ENCODE data around the gene ZMIZ1.

The ZMIZ1 gene

DNA sequence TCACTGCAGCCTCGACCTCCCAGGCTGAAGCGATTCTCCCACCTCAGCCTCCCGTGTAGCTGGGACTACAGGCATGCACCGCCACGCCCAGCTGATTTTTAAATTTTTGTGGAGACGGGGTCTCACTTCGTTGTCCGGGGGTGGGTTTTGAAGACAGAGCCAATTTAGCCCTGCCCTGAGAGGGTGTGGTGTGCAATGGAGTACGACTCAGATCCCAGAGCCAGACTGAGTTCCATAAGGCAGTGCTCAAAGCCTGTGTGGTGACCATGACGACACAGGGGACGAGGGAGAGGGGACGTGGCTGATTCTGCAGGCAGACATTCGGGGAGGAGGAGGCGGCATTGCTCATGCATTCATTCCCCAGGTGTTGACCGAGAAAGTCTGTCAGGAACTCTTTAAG is 72.1 kb downstream of the ZMIZ1 start:
- no peak for DNase-seq

DNA sequence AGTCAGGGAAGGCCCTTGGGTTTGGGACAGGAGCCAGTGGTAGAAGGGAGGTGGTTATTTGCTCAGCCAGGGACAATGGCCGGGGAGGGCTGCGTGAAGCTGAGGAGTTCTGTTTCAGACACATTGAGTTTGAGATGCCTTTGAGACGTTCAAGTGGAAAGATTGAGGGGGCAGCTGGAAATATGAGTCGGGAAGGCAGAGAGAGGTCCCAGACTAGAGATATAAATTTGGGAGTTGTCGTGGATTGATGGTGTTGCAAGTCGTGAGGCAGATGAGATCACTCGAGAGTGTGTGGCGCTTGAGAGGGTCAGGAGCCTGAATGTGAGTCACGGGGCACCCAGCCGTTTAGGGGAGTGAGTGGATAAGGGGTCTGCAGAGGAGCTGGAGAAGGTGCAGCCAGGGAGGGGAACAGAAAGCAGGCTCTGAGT is 73.3 kb downstream of the ZMIZ1 start:
- DNase-seq = peak; percentile 67

DNA sequence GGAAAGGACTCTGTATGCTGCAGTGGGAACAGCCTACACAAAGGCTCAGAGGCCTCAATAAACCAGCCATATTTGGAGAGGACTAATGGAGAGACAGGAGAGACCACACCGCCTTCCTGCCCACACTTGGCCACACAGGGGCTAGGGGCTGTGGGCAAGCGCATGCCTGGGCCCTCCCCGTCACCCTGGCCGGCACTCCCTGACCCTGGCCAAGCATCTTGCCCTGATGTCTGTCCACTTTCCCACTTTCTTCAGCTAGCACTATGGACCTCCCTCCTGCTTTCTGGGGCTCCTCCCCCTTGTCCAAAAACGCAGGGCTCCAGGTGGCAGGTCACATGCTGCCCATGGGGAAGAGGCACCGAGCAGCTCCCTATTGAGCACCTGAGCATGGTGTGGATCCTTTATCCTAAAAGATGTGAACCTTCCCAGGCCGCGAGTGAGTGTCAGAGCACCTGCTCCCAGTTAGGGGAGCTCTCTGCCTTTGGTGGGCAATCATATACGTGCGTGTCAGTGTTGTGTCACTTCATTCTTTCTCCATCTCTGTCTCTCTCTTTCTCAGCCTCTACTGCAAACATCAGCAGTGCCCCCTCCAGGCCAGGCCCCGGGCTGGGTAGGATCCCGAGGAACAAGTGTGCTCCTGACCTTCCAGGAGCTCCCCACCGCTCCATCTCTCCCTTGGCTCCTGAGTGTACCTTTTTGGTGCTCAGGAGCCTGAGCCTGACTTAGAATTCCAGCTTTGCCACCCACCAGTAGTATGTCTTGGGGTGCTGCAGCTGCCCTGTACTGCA is 74.0 kb downstream of the ZMIZ1 start:
- DNase-seq = no peak

DNA sequence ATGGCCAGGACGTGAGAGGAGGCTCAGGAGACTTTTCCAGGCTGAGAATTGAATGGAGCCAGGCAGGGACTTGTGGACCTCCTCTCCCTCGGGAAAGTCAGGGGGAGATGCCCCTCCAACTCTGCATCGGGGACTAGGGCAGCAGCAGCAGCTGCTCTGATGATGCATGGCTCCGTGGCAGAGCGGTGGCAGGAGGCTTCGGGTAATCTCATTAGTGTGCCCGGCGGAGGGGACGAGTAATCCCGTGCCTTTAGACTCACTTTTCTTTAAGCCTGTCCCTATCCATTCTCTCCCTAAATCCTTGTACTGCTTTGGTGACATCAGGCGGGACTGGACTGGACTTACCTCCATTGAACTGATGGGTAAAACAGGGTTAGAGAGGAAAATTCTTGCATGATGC is 75.1 kb downstream of the ZMIZ1 start:
- no peak for DNase-seq

DNA sequence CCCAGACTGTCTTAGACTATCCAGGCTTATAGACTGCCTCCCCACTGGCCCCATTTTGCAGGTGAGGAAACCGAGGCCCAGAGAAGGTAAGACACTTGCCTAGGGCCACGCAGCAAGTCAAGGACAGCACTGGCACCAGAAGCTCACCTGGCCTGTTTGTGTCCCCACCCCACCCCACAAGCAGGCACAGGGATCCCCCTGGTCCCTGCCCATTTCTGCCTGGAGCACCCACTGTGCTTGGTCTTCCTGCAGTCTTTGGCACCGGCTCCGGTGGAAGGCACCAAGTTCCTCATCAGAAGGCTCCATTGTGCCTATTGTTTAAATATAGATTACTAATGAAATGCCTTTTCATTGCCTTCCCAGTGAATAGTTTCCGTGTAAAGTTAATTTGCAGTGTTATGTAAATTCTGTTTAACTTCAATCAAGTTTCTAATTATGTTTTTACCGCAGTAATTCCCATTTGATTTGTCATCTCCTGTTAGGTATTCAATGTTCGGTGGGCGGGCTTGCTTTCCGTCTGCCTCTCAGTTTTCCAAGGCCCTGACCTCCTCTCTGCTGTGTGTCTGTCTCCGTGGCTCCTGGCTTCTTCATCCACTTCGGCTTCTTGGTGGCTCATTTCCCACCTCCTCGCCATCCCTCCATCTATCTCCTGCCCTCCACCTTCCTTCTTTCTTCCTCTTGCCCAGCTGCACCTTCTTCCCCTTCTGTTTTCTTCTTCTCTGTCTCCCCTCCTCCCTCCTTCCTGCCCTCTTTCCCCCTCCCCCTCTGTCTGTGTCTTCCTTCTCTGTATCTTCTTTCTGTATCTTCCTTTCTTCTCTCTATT is 75.8 kb downstream of the ZMIZ1 start:
- DNase-seq = no peak

DNA sequence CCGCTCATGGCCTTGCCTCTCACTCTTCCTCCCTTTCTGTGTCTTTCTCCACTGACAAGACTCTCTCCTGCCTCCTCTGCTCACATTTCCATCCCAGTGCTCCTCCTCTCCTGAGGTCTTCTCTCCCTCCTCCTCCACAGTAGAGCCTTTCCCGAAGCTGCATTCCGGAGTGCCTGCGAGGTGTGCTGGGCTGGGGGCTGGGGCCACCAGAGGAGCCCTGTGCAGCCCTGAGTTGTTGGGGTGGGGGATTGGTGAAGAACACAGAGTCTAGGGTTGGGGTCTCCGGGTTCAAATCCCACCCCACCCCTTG is 76.4 kb downstream of the ZMIZ1 start:
- no peak for DNase-seq

DNA sequence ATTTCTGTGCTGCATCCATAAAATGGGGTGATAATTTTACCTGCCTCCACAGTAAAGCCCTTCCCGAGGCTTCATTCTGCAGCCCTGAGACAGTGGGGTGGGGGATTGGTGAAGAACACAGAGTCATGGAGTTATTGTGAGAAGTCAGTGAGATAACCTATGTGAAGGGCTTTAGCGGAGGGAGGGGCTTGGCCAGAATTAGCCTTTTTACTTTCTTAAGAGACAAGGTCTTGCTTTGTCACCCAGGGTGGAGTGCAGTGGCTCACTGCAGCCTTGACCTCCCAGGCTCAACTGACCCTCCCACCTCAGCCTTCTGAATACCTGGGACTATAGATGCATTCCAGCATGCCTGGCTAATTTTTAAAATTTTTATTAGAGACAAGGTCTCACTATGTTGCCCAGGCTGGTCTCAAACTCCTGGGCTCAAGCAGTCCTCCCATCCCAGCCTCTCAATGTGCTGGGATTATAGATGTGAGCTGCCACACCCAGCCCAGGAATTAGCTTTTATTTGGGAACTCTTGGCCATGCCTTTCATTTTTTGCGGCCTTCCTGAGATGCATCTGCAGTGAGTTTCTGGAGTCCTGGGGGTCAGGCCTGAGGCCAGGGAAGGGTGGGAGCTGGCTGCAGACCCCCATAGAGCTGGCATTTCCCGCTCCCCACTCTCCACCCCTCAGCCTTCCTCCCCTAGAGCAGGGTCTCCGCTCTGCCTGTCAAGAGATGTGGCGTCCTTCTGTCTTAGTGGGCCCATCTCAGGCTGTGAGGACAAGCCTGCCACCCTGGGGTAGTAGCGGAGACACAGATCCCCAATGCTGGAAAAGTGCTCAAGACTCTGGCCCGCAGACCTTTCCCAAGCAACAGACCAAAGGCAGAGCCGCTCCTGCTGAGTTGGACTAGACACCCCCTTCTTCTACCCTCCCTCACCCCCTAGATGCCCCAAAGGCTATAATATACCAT is 77.0 kb downstream of the ZMIZ1 start:
- DNase-seq = no peak

DNA sequence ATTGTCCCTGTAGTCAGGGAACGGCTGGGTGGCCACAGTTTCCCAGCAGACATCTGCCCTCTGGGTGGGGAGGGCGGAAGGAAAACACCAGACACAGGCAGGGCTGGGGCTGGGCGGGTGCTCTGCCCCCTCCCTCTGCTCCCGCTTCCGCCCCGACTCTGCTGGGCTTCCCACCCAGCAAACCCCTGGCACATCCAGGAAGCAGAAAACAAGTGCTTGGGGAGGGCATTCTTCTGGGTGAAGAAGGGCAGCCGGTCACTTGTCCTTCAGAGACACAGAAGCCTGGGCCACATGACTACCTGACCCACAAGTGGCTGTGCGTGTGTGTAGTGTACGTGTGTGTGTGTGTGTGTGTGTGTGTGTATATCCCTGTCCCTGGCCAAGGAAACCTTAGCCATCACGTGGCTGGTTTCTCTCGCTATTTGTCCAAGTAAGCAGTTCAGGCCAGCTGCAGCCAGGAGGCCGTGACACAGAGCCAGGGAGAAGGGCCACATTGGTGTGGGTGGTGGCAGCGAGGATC is 77.9 kb downstream of the ZMIZ1 start:
- DNase-seq = peak; percentile 79

DNA sequence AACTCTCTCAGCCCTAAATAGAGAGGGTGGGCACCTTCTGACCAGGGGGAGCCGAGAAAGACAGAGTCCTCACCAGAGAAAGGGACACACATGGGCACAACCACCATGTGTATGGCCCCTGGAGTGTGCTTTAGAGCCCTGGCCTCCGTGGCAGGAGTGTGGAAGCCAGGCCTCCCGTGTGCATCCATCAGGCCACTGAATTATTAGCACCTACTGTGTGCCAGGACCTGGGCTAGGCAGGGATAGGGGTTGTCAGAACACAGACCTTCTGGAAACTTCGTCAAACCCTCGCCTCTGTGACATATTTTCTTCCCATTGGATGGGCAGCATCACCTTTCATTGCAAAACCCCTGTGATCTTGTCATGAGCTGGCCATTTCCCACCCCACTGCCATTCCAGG is 78.5 kb downstream of the ZMIZ1 start:
- no peak for DNase-seq

DNA sequence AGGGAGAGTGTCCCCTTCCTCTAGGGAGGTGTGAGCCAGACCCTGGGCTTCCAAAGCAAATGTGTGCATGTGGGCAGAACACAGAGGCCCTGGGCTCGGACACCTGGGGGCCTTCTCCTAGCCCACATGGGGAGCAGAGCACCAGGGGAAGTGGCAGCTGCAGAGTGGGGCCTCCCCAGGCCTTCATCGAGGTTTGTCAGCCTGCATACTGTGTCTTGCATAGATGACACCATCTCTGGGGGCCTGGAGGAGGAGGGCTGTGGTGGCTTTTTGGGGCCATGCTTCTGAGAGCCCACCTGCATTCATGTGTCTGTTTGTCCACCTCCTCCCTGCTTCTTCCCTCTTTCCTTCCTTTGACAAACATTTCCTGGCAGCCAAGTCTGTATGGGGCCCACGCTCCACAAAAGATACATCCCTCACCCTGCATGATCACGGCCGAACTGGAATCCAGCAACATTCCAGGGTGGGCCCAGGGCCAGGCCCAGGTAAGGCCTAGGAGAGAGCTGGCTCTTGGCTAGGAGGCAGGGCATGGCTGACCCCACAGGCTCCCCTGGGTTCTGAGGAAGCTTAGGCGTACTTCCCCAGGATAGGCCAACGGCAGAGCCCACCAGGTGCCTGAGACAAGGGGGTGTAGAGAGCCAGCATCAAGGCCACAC is 79.2 kb downstream of the ZMIZ1 start:
- no peak for DNase-seq

DNA sequence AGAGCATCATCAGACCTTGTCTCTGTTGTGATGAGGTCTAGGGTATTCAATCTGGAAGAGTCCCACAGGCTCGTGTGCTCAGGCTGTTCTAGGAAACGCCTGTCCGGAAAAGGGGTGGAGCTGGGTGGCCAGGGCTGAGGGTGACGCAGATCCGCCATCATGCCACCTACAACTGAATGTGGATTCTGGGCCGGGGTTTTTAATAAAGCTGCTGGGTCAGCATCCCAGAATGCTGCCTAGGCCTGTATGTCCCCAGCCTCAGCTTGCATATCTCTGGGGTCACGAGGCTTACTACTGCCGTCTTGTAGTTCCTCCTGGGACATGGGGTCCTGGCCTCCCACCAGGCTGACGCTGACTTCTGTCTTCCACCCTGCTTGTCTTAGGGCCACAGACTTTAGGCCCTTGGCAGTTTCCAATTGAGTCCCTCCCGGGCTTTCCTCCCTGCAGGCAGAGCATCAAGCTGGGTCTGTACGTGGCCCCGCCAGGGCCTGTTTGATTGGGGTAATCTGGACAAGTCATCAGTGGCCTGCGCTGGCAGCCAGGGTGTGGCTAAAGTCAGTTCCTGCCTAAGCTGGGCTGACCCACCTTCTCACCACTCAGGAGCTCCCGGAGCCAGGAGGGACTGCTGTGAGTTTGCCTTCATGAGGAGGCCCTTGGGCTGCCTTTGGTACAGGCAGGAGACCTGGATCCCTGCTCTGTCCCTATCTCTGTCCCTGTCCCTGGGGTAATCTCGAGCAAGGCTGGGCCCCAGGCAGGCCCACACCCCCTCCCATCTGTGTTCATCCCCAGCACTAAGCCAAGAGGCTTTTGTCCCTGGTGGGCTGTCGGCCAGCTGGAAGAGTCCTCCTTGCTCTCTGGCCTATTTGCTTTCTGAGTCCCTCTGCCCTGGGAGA is 79.9 kb downstream of the ZMIZ1 start:
- DNase-seq = peak; percentile 75

DNA sequence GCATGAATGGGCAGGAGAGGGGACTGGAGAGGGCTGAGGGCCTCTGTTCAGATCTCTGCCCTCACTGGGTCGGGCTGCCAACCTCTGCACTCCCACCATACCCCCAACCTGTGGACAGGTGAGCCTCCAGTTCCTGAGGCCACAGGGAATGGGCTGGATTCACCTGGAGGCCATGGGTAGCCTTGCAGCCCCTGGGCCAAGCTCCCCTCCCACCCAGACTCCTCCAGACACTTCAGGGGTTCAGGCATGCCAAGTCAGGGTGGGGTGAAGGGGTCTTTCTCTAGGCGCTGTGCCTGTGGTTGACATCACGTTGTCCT is 80.5 kb downstream of the ZMIZ1 start:
- no peak for DNase-seq

DNA sequence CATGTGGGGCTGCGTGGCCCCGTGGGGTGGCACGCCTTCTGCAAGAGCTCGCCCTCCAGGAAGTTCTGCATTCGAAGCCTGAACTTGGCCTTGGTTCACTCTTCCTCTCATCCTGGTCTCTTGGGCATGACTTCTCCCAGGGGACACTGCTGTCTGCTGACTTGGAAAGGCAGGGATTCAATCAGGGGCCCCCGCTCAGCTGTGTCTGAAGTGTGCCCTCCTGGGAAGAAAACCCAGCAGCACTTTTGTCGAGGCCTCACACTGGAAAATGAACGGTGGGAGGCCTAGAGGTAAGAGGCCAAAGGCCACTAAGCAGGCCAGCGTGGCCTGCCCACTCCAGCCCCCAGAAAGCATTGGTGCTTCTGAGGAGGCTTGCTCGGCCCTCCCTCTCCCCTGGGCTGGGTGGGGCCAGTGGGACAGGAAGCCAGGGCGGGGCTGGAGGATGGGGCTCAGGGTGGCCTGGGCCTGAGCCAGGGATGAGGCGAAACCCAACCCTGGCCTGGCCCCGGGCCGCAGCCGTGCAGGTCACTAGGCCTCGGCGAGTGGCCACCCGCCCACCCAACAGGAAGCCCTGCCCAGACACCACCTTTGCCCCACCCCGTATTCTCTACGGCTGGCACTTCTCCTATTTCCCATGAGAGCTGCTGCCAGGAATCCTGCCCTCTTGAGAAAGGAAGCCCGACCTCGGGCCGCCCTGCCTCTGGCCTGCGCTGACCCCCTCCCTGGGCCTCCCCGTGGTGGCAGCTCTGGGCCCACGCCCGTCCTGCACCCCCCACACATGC is 81.1 kb downstream of the ZMIZ1 start:
- peak; percentile 69 for DNase-seq

DNA sequence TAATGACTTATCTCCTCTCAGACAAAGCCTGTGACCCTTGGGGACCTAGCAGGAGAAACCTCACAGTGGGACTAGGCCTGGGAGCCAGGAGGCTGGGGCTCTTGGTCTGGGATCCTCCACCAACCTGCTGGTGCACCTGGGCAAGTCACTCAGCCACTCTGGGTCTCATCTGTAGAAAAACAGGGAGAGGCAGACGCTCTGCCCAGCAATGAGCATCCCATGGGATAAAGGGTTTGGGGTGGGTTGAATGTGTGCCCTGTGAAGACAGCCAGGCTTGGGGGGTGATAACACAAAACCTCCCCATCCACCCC is 81.6 kb downstream of the ZMIZ1 start:
- DNase-seq = no peak

DNA sequence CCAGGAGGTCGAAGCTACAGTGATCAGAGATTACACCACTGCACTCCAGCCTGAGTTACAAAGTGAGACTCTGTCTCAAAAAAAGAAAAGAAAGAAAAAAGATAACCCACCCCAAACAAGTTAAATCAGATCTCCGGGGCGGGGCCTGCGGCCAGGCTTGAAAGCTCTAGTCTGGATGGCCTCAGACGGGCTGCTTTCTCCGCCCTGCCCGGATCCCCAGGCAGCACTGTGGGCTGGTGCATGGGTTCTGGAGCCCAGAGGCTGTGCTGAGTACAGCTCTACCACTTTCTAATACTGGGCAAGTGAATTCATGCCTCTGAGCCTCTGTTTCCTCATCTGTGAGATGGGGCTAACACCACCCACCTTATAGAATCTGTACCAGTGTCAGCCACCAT is 83.7 kb downstream of the ZMIZ1 start:
- no peak for DNase-seq

DNA sequence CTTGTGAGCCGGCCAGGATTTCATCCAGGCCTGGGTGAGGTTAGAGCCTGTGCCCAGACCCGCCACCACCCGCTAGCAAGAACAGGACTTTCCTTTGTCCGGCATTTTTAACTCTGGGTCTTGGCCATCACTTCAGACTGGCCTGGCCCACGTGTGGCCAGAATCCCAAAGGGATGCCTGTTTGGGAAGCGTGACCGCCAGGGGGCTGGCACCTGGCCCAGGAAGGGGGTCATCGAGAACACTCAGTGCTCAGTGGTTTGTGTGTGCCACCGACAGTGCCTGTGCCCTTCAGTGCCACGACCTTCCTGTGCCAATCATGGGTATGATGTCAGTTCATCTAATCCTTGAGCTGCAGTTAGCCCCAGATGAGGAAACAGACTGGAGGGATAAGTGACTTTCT is 85.0 kb downstream of the ZMIZ1 start:
- DNase-seq = no peak

DNA sequence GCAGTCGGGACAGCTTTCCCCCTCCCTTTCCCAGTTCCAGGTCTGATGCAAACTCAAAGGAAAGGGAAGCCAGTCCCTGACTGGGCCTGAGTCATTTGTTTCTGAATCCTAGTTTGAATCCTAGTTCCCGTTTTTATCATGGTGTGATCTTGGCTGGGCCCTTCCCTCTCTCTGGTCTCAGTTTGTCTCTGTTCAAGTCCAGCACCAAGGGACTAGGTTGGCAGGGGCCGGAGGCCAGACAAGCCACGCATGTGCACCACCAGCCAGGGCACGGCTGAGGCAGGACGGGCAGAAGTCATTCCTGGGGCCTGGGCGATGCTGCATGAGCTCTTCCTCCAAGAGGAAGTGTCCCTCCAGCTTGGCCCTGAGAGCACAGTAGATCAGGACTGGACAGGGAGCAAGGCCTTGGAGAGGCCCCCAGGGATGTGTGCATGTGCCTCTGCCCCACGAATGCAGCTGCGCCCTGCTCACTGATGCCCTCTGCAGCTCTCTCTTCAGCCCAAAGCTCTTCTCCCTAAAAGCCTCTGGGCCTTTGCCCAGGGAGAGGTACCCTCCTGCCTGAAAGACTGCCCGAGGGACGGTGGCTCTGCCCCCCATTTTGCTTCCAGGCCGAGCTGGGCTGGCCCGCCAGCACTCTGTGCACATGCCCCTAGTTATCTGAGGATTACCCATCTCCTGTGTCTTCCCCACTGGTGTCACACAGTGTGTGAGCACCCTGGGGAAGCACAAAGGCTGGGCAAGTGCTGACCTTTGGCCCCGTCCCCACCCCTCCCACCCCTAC is 86.7 kb downstream of the ZMIZ1 start:
- DNase-seq = no peak

DNA sequence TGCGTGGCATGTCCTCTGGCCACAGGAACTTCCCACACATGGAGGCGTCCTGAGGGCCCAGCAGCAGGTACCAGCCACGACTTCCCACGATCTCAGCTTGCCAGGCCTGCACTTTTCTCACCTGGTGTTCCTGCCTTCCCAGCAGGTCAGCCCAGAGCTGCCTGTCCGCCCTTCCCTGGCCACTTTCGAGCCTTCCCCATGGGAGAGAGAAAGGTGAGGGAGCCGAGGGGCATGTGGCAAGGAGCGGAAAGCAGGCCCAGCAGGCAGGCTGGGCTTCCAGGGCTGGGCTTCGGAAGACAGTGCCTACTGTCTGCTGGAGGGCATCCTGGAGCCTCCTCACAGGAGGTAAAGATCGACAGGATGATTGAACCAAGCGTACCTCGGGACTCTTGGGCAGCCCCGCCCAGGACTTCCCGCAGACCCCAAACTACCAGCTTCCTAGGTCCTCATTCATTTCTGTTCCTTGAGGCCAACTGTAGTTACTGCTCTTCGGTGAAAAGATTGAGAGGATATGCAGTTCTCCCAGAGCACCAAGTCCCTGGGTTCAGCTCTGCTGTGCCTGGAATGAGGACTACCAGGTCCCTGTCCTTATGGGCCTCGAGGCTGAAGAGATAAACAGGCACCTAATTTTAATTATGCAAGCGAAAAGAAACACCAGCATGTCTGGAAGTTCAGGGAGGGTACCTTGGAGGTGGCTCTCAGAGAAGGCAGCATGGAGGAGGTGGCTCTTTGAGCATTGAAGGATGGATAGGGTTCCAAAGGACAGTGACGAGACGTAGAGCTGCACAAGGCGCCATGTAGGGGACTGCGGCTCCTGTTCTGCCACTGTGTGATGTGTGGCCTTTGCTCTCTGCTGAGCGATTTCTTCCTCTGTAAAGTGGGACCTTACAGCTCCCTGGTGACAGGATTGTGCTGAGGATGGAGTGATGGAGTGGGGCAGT is 87.8 kb downstream of the ZMIZ1 start:
- DNase-seq = no peak

DNA sequence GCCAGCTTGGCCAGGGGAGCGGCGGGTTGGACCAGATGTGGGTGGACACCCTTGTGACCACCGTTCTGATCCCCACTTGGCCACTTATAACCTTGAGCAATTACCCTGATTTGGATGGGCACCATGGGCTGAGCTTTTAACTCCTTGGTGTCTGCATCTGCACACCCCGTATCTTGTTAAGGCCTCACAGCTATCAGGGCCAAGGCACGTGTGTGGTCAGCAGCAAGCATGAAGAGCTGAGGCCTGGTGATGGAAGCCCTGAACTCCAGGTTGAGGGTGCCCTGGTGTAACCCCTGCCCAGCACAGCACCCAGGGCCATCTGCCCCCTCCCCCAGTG is 89.2 kb downstream of the ZMIZ1 start:
- DNase-seq = no peak
